Measurements from ENCODE around the gene ARID1A. TPM values are rescaled to one million over a fixed set of nuclear protein-coding genes. Genes with fewer than 3 reads are reported as not detected.
A peak's percentile ranks its signal among the peaks of the same experiment; 100 is the strongest.
"Not testable (repeated sequence)": the region's sequence is repeated elsewhere in the genome, so short reads cannot be mapped to it uniquely, and the experiment has no call there.

The ARID1A gene
- total and polyA plus RNA-seq, 12 donors = 14.5 to 62.5 (median 43.5) TPM

DNA sequence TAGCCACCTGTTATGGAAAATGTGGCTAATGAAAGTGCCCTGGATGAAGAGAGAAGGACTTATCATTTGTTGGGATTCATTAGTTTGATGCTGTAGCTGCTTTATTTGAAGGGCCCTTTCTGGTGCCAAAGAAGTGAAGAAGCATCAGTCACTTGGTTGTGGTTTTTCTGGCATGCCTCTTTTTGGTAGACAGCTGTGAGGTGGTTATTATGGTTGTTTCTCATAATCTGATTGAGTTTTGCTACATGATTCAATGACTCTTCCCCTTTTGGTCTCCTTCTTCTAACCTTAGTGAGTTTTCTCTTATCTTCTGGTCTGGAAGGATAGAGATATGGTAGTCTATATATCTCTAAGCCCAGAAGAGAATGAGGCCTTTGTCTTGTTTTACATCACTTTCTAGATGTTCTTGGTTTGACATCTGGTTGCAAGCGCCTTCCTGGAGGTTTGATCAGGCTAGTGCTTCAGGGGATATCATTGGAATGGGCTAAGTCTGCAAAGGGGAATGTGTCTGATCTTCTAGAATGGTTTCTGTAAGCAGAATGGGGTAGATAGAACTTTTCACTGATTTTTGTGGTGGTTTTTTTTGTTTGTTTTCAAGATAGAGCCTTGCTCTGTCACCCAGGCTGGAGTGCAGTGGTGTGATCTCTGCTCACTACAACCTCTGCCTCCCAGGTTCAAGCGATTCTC lies 26.0 kb downstream of the ARID1A start:
- ATAC-seq = no peak
- Histone ChIP-seq H3K27ac (peak overlapping the region in 2 of 10 donors; percentile 27 to 69), H3K9me3 (no peaks in the 10 kb centered on the region), H3K4me1 (peaks cover 26 to 100% (median 94%) of the 10 kb centered on the region in 9 donors), H3K27me3 (no peaks in the 10 kb centered on the region), H3K4me3 (no peak overlapping the region), H3K36me3 (peaks cover 0 to 11% (median 0%) of the 10 kb centered on the region in 9 donors)
- 94 to 95% methylated on average over 2 of the region's 2 CpGs for WGBS, 2 donors
- intact Hi-C loops (cut with DNase I) = loop anchor here in 2 of 10 donors (2.0 kb wide), 3 partner anchors 23 to 29 kb away; no protein-coding TSS in a partner anchor
- no peak for DNase-seq
- TF ChIP-seq, protein P1, sequence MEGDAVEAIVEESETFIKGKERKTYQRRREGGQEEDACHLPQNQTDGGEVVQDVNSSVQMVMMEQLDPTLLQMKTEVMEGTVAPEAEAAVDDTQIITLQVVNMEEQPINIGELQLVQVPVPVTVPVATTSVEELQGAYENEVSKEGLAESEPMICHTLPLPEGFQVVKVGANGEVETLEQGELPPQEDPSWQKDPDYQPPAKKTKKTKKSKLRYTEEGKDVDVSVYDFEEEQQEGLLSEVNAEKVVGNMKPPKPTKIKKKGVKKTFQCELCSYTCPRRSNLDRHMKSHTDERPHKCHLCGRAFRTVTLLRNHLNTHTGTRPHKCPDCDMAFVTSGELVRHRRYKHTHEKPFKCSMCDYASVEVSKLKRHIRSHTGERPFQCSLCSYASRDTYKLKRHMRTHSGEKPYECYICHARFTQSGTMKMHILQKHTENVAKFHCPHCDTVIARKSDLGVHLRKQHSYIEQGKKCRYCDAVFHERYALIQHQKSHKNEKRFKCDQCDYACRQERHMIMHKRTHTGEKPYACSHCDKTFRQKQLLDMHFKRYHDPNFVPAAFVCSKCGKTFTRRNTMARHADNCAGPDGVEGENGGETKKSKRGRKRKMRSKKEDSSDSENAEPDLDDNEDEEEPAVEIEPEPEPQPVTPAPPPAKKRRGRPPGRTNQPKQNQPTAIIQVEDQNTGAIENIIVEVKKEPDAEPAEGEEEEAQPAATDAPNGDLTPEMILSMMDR (IDR thresholded peaks at IDR 0.05) = no peak

DNA sequence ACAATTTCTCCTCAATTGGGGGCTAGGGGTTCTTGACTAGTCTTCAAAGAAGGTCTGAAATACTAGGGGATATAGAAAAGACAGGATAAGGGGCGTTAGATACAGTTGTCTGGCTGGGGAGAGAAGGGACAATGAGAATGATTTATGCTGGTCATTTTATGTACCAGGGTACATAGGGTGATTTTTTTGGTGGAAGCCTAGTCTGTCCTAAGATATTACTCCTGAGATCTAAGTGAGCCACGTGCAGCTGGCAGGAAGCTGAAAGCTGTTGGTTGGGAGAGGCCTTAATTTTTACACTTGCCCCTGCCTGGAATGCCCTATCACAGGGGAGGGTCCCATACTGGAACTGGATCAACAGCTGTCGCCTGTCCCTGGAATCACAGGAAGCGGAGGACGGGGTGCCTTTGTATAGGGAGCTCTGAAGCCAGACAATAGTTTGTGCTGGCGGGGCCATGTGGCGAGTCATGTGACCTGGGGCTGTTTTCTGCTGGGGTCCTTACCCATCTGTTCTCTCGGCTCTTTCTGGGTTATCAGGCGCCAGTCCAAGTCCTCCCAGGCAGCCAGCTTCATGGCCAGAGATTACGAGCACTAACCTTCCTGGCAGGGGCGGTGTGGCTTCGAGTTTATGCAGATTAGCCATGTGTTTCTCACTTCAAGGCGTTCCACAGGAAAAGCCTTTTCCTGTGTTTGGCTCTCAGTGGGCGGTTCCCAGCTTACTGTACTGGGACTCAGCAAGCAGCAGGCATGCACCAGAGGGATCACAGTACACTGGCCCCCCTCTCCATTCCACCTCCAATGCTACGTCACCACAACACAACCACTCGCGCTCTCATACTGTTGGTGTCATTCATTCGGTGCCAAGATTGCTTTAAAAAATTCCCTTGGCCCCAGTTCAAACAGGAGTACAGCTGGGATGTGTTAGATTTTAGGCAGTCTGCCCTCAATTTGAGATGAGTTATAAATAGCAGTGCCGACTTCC lies 27.5 kb downstream of the ARID1A start:
- Histone ChIP-seq H3K4me3 (peak overlapping the region in 6 of 10 donors; percentile 4 to 25 (median 7)), H3K36me3 (peaks cover 0 to 11% (median 0%) of the 10 kb centered on the region in 9 donors), H3K27ac (peak overlapping the region in 9 of 10 donors; percentile 43 to 69 (median 62)), H3K9me3 (no peaks in the 10 kb centered on the region), H3K4me1 (peaks cover 24 to 100% (median 94%) of the 10 kb centered on the region in 9 donors), H3K27me3 (no peaks in the 10 kb centered on the region)
- intact Hi-C loops (cut with DNase I) = loop anchor here in 2 of 10 donors (1.0 to 2.0 kb wide), 4 partner anchors 21 to 31 kb away; no protein-coding TSS in a partner anchor
- ATAC-seq = peak; percentile 97 to 99 (median 97)
- 3% methylated on average over 19 of the region's 19 CpGs for WGBS, 2 donors
- peak; percentile 74 to 95 for DNase-seq
- TF ChIP-seq, protein P1 (IDR thresholded peaks at IDR 0.05) = peak in 1 of 9 donors; percentile 8

DNA sequence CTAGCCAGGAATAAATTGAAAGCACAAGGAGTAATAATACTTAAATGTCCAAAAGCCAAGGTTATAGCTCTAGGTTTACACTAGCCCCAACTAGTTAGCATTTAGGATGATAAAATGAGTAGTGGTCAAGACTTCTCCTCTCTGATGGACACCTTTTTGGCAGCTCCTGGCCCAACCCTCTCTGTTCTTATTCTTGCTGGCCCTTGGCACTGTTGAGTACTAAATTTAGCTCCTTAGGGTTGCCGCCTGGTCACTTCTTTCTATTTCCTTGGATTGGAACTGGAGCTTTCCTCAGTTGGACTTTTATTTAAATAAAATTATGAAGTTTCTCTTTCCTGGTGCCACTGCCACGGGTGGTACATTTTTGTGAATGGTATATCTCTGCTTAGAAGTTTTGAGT lies 28.3 kb downstream of the ARID1A start:
- ATAC-seq (peak in 3 of 8 donors; percentile 11 to 28 (median 21)), DNase-seq (no peak)
- Histone ChIP-seq H3K4me3 (peak overlapping the region in 6 of 10 donors; percentile 2 to 25 (median 7)), H3K4me1 (peaks cover 24 to 100% (median 94%) of the 10 kb centered on the region in 9 donors), H3K9me3 (no peaks in the 10 kb centered on the region), H3K36me3 (peaks cover 0 to 11% (median 0%) of the 10 kb centered on the region in 9 donors), H3K27ac (peak overlapping the region in 9 of 10 donors; percentile 14 to 69 (median 43)), H3K27me3 (no peaks in the 10 kb centered on the region)
- 3 to 7% methylated on average over 2 of the region's 2 CpGs for WGBS, 2 donors
- intact Hi-C loops (cut with DNase I) = loop anchor here in 1 of 10 donors (2.0 kb wide), 1 partner anchor 63 kb away; the partner anchor contains the start of gene PIGV
- TF ChIP-seq, protein P1 (IDR thresholded peaks at IDR 0.05) = no peak

DNA sequence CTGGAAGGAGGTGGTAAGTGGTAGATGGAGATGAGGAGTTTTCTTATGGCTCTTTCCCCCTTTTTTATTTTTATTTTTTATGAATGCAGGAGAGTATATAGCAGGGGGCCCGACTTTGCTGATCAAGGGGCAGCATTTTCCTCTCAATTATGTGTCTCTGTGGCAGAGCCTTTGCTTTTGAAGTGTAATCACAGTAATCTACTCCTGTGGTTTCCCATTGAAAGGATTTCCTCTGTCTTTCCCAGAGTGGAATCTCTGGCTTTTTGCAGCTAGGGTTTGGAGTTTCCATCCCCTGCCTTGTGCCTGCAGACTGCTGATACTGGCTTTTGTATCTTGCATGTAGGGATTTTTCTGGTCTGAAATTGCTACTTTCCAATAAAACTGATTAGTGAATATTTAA lies 29.1 kb downstream of the ARID1A start:
- H3K27me3 ChIP-seq = no peaks in the 10 kb centered on the region
- peaks cover 22 to 100% (median 93%) of the 10 kb centered on the region in 9 donors for H3K4me1 ChIP-seq
- H3K9me3 ChIP-seq = no peaks in the 10 kb centered on the region
- H3K36me3 ChIP-seq = peaks cover 0 to 14% (median 5%) of the 10 kb centered on the region in 9 donors
- intact Hi-C loops (cut with DNase I) = loop anchor here in 1 of 10 donors (2.0 kb wide), 1 partner anchor 62 kb away; the partner anchor contains the start of gene PIGV
- TF ChIP-seq, protein P1 (IDR thresholded peaks at IDR 0.05) = no peak
- DNase-seq = no peak
- WGBS, 2 donors = 26 to 29% methylated on average over 1 of the region's 1 CpG
- no peak overlapping the region for H3K4me3 ChIP-seq
- H3K27ac ChIP-seq = peak overlapping the region in 2 of 10 donors; percentile 25 to 63
- ATAC-seq = no peak

DNA sequence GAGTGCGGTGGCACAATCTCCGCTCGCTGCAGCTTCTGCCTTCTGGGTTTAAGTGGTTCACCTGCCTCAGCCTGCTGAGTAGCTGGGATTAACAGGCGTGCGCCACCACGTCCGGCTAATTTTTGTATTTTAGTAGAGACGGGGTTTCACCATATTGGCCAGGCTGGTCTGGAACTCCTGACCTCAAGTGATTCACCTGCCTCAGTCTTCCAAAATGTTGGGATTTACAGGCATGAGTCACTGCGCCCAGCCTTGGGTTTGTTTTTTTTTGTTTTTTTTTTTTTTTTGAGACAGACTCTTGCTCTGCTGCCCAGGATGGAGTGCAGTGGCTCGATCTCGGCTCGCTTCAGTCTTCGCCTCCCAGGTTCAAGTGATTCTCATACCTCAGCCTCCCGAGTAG lies 30.1 kb downstream of the ARID1A start:
- H3K9me3 ChIP-seq, H3K27ac ChIP-seq, DNase-seq, H3K27me3 ChIP-seq, ATAC-seq, H3K4me3 ChIP-seq: not testable (repeated sequence)
- Histone ChIP-seq H3K36me3 (peaks cover 0 to 17% (median 12%) of the 10 kb centered on the region in 9 donors), H3K4me1 (peaks cover 22 to 100% (median 95%) of the 10 kb centered on the region in 9 donors)
- WGBS, 2 donors = 91 to 92% methylated on average over 14 of the region's 14 CpGs
- intact Hi-C loops (cut with DNase I) = loop anchor here in 1 of 10 donors (2.0 kb wide), 1 partner anchor 61 kb away; the partner anchor contains the start of gene PIGV

All from heart right ventricle (tissue), 16 donors.